HEK293 (cell line): ENCODE results near the gene COX17.

ENCODE experiments used
- CTCF ChIA-PET: fragments of 350-600 bp; formaldehyde crosslinking; extraction: SDS; loops from one replicate; lab custom pipeline; 2021; ENCODE audit warnings: antibody characterized with exemption; lab: Yijun Ruan, JAX
- POLR2A ChIA-PET: fragments of 300-600 bp; formaldehyde crosslinking; extraction: SDS; loops from one replicate; lab custom pipeline; 2020; ENCODE audit warnings: antibody characterized with exemption, inconsistent platforms; lab: Yijun Ruan, JAX
- H3K27ac ChIP-seq: fragments of 200-500 bp; sonication (Bioruptor generic); 2 replicates; pipeline ENCODE4 v1.5.1; 2014; ENCODE audit warnings: low read depth, low read length, control low read depth, inconsistent platforms; ENCODE audit errors: extremely low read depth
- H3K36me3 ChIP-seq, 2 experiments: fragments of 200-500 bp in 1 of 2; sonication (Bioruptor generic) in 1 of 2; 1 replicate in 1 of 2; 2 replicates in 1 of 2; pipeline ENCODE4 v1.5.1; 2014 to 2017; ENCODE audit warnings: inconsistent platforms in 2 of 2, low read length in 2 of 2; ENCODE audit not compliant: control insufficient read depth in 2 of 2, insufficient read depth in 1 of 2
- H3K4me1 ChIP-seq: fragments of 200-500 bp; sonication (Bioruptor generic); 2 replicates; pipeline ENCODE4 v1.5.1; 2014; ENCODE audit warnings: mild to moderate bottlenecking, low read length, inconsistent platforms; ENCODE audit not compliant: control insufficient read depth, insufficient read depth
- H3K4me3 ChIP-seq: 2 replicates; pipeline ENCODE4 v1.5.1; 2011; ENCODE audit warnings: low read depth, mild to moderate bottlenecking, control low read depth, low read length, moderate library complexity
- H3K9me3 ChIP-seq: fragments of 200-500 bp; sonication (Bioruptor generic); 2 replicates; pipeline ENCODE4 v1.5.1; 2014; ENCODE audit warnings: low read depth, low read length, inconsistent platforms; ENCODE audit not compliant: control insufficient read depth, insufficient read depth
- EGR2 ChIP-seq: fragments of 450-650 bp; formaldehyde crosslinking; IDR thresholded peaks from 2 replicates; pipeline ENCODE4 v1.5.1; 2016; ENCODE audit warnings: low read depth, missing biosample characterization, missing genetic modification characterization
- HOXA7 ChIP-seq: sonication (generic); formaldehyde crosslinking; IDR thresholded peaks from 2 replicates; pipeline ENCODE4 v1.8.1; 2022; ENCODE audit warnings: missing genetic modification reagents, borderline replicate concordance
- PBX3 ChIP-seq: sonication (generic); formaldehyde crosslinking; IDR thresholded peaks from 2 replicates; pipeline ENCODE4 v1.8.1; 2022; ENCODE audit warnings: mild to moderate bottlenecking, moderate library complexity, missing genetic modification reagents
- SP3 ChIP-seq: fragments of 450-650 bp; formaldehyde crosslinking; IDR thresholded peaks from 2 replicates; pipeline ENCODE4 v1.5.1; 2016; ENCODE audit warnings: missing biosample characterization, missing genetic modification characterization
- WT1 ChIP-seq: fragments of 450-650 bp; formaldehyde crosslinking; IDR thresholded peaks from 2 replicates; pipeline ENCODE4 v1.5.1; 2016; ENCODE audit warnings: missing biosample characterization, missing genetic modification characterization
- ZBTB48 ChIP-seq: fragments of 450-650 bp; formaldehyde crosslinking; IDR thresholded peaks from 2 replicates; pipeline ENCODE4 v1.5.1; 2016; ENCODE audit warnings: missing biosample characterization, missing genetic modification characterization
- ZBTB7A ChIP-seq: fragments of 450-650 bp; formaldehyde crosslinking; IDR thresholded peaks from 2 replicates; pipeline ENCODE4 v1.5.1; 2016; ENCODE audit warnings: low read depth, missing biosample characterization, missing genetic modification characterization
- ZEB2 ChIP-seq: fragments of 450-650 bp; formaldehyde crosslinking; IDR thresholded peaks from 2 replicates; pipeline ENCODE4 v1.5.1; 2016; ENCODE audit warnings: missing biosample characterization, missing genetic modification characterization
- ZFHX2 ChIP-seq: fragments of 450-650 bp; formaldehyde crosslinking; conservative IDR thresholded peaks from 2 replicates; pipeline ENCODE4 v1.5.1; 2016; ENCODE audit warnings: missing biosample characterization, missing genetic modification characterization
- ZFP3 ChIP-seq: fragments of 450-650 bp; formaldehyde crosslinking; IDR thresholded peaks from 2 replicates; pipeline ENCODE4 v1.5.1; 2016; ENCODE audit warnings: low read depth, missing biosample characterization, missing genetic modification characterization
- ZFP69B ChIP-seq: fragments of 450-650 bp; formaldehyde crosslinking; IDR thresholded peaks from 2 replicates; pipeline ENCODE4 v1.5.1; 2016; ENCODE audit warnings: missing biosample characterization, missing genetic modification characterization
- ZNF155 ChIP-seq: fragments of 450-650 bp; formaldehyde crosslinking; IDR thresholded peaks from 2 replicates; pipeline ENCODE4 v1.5.1; 2016; ENCODE audit warnings: missing biosample characterization, missing genetic modification characterization
- ZNF19 ChIP-seq: fragments of 450-650 bp; formaldehyde crosslinking; IDR thresholded peaks from 2 replicates; pipeline ENCODE4; 2016; ENCODE audit warnings: missing biosample characterization, missing genetic modification characterization, low read depth
- ZNF510 ChIP-seq: fragments of 450-650 bp; formaldehyde crosslinking; IDR thresholded peaks from 2 replicates; pipeline ENCODE4 v1.5.1; 2018; ENCODE audit warnings: mild to moderate bottlenecking, missing genetic modification characterization, missing biosample characterization; ENCODE audit not compliant: insufficient replicate concordance
- ZNF521 ChIP-seq: fragments of 450-650 bp; formaldehyde crosslinking; IDR thresholded peaks from 2 replicates; pipeline ENCODE4 v1.5.1; 2017; ENCODE audit warnings: missing biosample characterization, mild to moderate bottlenecking, missing genetic modification characterization
- ZNF544 ChIP-seq: fragments of 450-650 bp; formaldehyde crosslinking; IDR thresholded peaks from 2 replicates; pipeline ENCODE4 v1.5.0; 2017; ENCODE audit warnings: missing biosample characterization, missing genetic modification characterization
- ZNF548 ChIP-seq: fragments of 450-650 bp; formaldehyde crosslinking; IDR thresholded peaks from 2 replicates; pipeline ENCODE4 v1.5.1; 2016; ENCODE audit warnings: missing biosample characterization, missing genetic modification characterization
- ZNF610 ChIP-seq: fragments of 450-650 bp; formaldehyde crosslinking; IDR thresholded peaks from 2 replicates; pipeline ENCODE4 v1.5.1; 2016; ENCODE audit warnings: missing biosample characterization, missing genetic modification characterization, borderline replicate concordance
- ZNF639 ChIP-seq: fragments of 450-650 bp; formaldehyde crosslinking; IDR thresholded peaks from 2 replicates; pipeline ENCODE4 v1.5.1; 2016; ENCODE audit warnings: missing biosample characterization, missing genetic modification characterization
- ZNF747 ChIP-seq: fragments of 450-650 bp; formaldehyde crosslinking; IDR thresholded peaks from 2 replicates; pipeline ENCODE4 v1.5.1; 2016; ENCODE audit warnings: missing biosample characterization, missing genetic modification characterization
- ZNF777 ChIP-seq: fragments of 450-650 bp; formaldehyde crosslinking; IDR thresholded peaks from 2 replicates; pipeline ENCODE4 v1.5.1; 2017; ENCODE audit warnings: missing biosample characterization, missing genetic modification characterization, borderline replicate concordance
- ZXDB ChIP-seq: fragments of 450-650 bp; formaldehyde crosslinking; IDR thresholded peaks from 2 replicates; pipeline ENCODE4 v1.5.1; 2016; ENCODE audit warnings: missing biosample characterization, missing genetic modification characterization
- TF ChIP-seq, protein P1 (sequence below): fragments of 450-650 bp; formaldehyde crosslinking; IDR thresholded peaks from 2 replicates; pipeline ENCODE4; 2016; ENCODE audit warnings: missing biosample characterization, missing genetic modification characterization
- TF ChIP-seq, protein P2 (sequence below): fragments of 450-650 bp; formaldehyde crosslinking; IDR thresholded peaks from 2 replicates; pipeline ENCODE4 v1.5.1; 2016; ENCODE audit warnings: missing biosample characterization, missing genetic modification characterization
- TF ChIP-seq, protein P3 (sequence below): IDR thresholded peaks from 2 replicates; pipeline ENCODE4 v1.6.1; 2011; ENCODE audit warnings: mild to moderate bottlenecking, low read depth, low read length, borderline replicate concordance
- TF ChIP-seq, protein P4 (sequence below): fragments of 450-650 bp; formaldehyde crosslinking; IDR thresholded peaks from 2 replicates; pipeline ENCODE4 v1.5.1; 2017; ENCODE audit warnings: missing biosample characterization, missing genetic modification characterization

COX17 gene

GRCh38 chr3:119695480-119695879 lies 18.3 kb upstream of the COX17 start (continued):
- TF ChIP-seq, protein P1, sequence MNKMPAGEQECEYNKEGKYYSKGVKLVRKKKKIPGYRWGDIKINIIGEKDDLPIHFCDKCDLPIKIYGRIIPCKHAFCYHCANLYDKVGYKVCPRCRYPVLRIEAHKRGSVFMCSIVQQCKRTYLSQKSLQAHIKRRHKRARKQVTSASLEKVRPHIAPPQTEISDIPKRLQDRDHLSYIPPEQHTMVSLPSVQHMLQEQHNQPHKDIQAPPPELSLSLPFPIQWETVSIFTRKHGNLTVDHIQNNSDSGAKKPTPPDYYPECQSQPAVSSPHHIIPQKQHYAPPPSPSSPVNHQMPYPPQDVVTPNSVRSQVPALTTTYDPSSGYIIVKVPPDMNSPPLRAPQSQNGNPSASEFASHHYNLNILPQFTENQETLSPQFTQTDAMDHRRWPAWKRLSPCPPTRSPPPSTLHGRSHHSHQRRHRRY (tag by site-specific recombination), result no peak
- no peak for TF ChIP-seq ZNF610 (tag by site-specific recombination)

DNA sequence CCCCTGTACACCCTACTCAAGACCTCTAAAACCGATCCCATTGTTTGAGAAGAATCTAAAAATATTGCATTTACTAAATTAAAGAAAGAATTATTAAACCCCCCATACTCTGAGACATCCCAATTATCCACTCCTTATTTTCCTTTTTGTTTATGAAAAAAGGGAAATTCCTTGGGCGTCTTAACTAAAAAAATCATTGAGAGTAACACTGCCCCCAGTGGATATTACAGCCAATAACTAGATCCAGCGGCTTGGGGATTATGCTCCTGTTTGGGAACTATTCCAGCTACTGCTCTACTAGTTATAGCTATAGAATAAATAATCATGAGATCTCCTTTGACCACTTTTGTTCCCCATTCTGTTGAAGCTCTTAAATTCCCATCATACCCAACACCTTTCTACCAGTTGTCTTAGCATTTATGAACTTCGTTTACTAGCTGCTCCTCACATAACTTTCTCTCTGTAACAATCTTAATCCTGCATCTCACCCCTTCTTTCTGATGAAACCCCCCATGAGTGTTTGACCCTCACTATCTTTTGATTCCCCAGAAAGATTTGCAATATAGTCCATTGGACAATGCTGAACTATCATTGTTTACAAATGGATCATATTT lies 12.9 kb upstream of the COX17 start:
- Histone ChIP-seq H3K4me1 (no peaks in the 10 kb centered on the region), H3K9me3 (no peaks in the 10 kb centered on the region), H3K4me3 (no peak overlapping the region), H3K27ac (no peak overlapping the region), H3K36me3 (no peaks in the 10 kb centered on the region)
- TF ChIP-seq ZNF639 (tag by site-specific recombination), result no peak
- TF ChIP-seq ZXDB (tag by site-specific recombination), result no peak
- TF ChIP-seq ZBTB48 (tag by site-specific recombination), result no peak
- TF ChIP-seq WT1, result no peak
- TF ChIP-seq ZNF747 (tag by site-specific recombination), result no peak
- no peak for TF ChIP-seq ZBTB7A (tag by site-specific recombination)
- no peak for TF ChIP-seq HOXA7 (CRISPR knock-in tag)
- TF ChIP-seq ZNF510 (tag by site-specific recombination), result no peak
- no peak for TF ChIP-seq ZEB2
- TF ChIP-seq, protein P2, sequence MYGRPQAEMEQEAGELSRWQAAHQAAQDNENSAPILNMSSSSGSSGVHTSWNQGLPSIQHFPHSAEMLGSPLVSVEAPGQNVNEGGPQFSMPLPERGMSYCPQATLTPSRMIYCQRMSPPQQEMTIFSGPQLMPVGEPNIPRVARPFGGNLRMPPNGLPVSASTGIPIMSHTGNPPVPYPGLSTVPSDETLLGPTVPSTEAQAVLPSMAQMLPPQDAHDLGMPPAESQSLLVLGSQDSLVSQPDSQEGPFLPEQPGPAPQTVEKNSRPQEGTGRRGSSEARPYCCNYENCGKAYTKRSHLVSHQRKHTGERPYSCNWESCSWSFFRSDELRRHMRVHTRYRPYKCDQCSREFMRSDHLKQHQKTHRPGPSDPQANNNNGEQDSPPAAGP, result no peak
- TF ChIP-seq ZFHX2 (tag by site-specific recombination), result no peak
- no peak for TF ChIP-seq PBX3 (CRISPR knock-in tag)
- TF ChIP-seq ZNF777 (tag by site-specific recombination), result no peak
- no peak for TF ChIP-seq EGR2 (tag by site-specific recombination)
- TF ChIP-seq, protein P3, sequence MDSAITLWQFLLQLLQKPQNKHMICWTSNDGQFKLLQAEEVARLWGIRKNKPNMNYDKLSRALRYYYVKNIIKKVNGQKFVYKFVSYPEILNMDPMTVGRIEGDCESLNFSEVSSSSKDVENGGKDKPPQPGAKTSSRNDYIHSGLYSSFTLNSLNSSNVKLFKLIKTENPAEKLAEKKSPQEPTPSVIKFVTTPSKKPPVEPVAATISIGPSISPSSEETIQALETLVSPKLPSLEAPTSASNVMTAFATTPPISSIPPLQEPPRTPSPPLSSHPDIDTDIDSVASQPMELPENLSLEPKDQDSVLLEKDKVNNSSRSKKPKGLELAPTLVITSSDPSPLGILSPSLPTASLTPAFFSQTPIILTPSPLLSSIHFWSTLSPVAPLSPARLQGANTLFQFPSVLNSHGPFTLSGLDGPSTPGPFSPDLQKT, result no peak
- CTCF ChIA-PET, result interaction anchor here (0.6 to 2.1 kb wide), 7 partner anchors 9 to 804 kb away, joined by 3 to 10 read pairs (median 3); no protein-coding TSS in a partner anchor
- POLR2A ChIA-PET, result interaction anchor here (0.6 kb wide), 1 partner anchor 13 kb away, joined by 3 read pairs; the partner anchor contains the start of gene COX17

DNA sequence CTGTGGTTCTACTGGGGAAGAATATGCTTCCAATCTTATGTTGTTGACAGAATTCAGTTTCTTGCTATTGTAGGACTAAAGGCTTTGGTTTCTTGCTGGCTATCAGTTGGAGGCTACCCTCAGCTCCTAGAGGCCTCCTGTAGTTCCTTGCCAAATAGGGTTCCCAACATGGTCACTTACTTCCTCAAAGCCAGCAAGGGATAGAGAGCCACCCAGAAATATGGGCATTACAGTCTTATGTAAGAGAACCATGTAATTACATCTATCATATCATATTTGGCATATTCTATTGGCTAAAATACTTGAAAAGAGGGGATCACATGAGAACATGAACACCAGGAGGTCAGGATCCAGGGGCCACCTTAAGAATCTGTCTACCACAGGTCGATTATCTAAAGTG lies 6.2 kb upstream of the COX17 start:
- H3K9me3 ChIP-seq, result no peaks in the 10 kb centered on the region
- CTCF ChIA-PET, result interaction anchor here (0.6 to 0.7 kb wide), 3 partner anchors 137 to 394 kb away, joined by 3 to 6 read pairs (median 5); no protein-coding TSS in a partner anchor
- H3K4me1 ChIP-seq, result no peaks in the 10 kb centered on the region
- H3K36me3 ChIP-seq, result no peaks in the 10 kb centered on the region
- H3K27ac ChIP-seq, result no peak overlapping the region
- POLR2A ChIA-PET, result no interaction called here
- no peak overlapping the region for H3K4me3 ChIP-seq
- no peak for TF ChIP-seq ZNF548
- no peak for TF ChIP-seq ZFP3 (tag by site-specific recombination)
- TF ChIP-seq ZNF521 (tag by site-specific recombination), result no peak
- TF ChIP-seq SP3, result no peak
- TF ChIP-seq ZFP69B (tag by site-specific recombination), result no peak
- TF ChIP-seq, protein P4, sequence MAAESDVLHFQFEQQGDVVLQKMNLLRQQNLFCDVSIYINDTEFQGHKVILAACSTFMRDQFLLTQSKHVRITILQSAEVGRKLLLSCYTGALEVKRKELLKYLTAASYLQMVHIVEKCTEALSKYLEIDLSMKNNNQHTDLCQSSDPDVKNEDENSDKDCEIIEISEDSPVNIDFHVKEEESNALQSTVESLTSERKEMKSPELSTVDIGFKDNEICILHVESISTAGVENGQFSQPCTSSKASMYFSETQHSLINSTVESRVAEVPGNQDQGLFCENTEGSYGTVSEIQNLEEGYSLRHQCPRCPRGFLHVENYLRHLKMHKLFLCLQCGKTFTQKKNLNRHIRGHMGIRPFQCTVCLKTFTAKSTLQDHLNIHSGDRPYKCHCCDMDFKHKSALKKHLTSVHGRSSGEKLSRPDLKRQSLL (tag by site-specific recombination), result no peak
- no peak for TF ChIP-seq ZNF544 (tag by site-specific recombination)
- TF ChIP-seq ZNF155 (tag by site-specific recombination), result no peak
- TF ChIP-seq ZNF19, result no peak
